Measurements from ENCODE around the gene LCA5. TPM values are rescaled to one million over a fixed set of nuclear protein-coding genes. Genes with fewer than 3 reads are reported as not detected.

Gene LCA5
- total and polyA plus RNA-seq, 2 donors (not counting 1 experiment from before 2014, with no cell fraction given) = 0.12 to 0.91 TPM

GRCh38 chr6:79554305-79554704 is 17.1 kb upstream of the LCA5 start:
- Mint-ChIP-seq H3K4me1 (no peaks in the 10 kb centered on the region), H3K9me3 (ENCODE audit: insufficient read depth) (no peaks in the 10 kb centered on the region), H3K27ac (no peak overlapping the region), H3K4me3 (no peak overlapping the region), H3K27me3 (no peaks in the 10 kb centered on the region)
- Histone ChIP-seq H3K4me2 (replicated peaks; ENCODE audit: low read depth, low read length, poor library complexity, severe bottlenecking) (no peak overlapping the region), H4K20me1 (ENCODE audit: control insufficient read depth, insufficient read depth, low read length, poor library complexity, severe bottlenecking) (no peaks in the 10 kb centered on the region), H2AFZ (ENCODE audit: insufficient read depth, low read depth, low read length, poor library complexity, severe bottlenecking) (no peak overlapping the region), H3K79me2 (ENCODE audit: control insufficient read depth, insufficient read depth, low read length) (no peaks in the 10 kb centered on the region), H3K27ac (ENCODE audit: low read length in 2 of 2) (no peak overlapping the region), H3K4me1 (ENCODE audit: control insufficient read depth in 2 of 2, insufficient read depth in 2 of 2, low read length in 2 of 2) (no peaks in the 10 kb centered on the region), H3K9ac (ENCODE audit: low read length) (no peak overlapping the region), H3K36me3 (replicated peaks in 1 of 2; ENCODE audit: control extremely low read depth in 1 of 2, control insufficient read depth in 1 of 2, extremely low read depth in 1 of 2, insufficient read depth in 2 of 2, low read length in 1 of 2) (no peaks in the 10 kb centered on the region), H3K27me3 (replicated peaks in 1 of 4; ENCODE audit: control extremely low read depth in 1 of 4, control insufficient read depth in 3 of 4, insufficient read depth in 4 of 4, low read length in 3 of 4) (no peaks in the 10 kb centered on the region), H3K4me3 (ENCODE audit: control extremely low read depth in 1 of 5, extremely low read depth in 1 of 5, insufficient read depth in 1 of 5, low read depth in 2 of 5, low read length in 4 of 5) (no peak overlapping the region), H3K9me3 (ENCODE audit: control extremely low read depth in 1 of 3, control insufficient read depth in 2 of 3, insufficient read depth in 1 of 3, low read length in 2 of 3) (no peaks in the 10 kb centered on the region)
- no peak for TF ChIP-seq EZH2 (IDR thresholded peaks at IDR 0.05; ENCODE audit: borderline replicate concordance, insufficient read depth, low read depth, low read length, poor library complexity, severe bottlenecking)
- TF ChIP-seq, protein P1, sequence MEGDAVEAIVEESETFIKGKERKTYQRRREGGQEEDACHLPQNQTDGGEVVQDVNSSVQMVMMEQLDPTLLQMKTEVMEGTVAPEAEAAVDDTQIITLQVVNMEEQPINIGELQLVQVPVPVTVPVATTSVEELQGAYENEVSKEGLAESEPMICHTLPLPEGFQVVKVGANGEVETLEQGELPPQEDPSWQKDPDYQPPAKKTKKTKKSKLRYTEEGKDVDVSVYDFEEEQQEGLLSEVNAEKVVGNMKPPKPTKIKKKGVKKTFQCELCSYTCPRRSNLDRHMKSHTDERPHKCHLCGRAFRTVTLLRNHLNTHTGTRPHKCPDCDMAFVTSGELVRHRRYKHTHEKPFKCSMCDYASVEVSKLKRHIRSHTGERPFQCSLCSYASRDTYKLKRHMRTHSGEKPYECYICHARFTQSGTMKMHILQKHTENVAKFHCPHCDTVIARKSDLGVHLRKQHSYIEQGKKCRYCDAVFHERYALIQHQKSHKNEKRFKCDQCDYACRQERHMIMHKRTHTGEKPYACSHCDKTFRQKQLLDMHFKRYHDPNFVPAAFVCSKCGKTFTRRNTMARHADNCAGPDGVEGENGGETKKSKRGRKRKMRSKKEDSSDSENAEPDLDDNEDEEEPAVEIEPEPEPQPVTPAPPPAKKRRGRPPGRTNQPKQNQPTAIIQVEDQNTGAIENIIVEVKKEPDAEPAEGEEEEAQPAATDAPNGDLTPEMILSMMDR (IDR thresholded peaks at IDR 0.05) = no peak
- ChIA-PET CTCF (no interaction called here), POLR2A (no interaction called here)
- no peak for ATAC-seq (ENCODE audit: low read depth)
- intact Hi-C loops (cut with micrococcal nuclease) = no loop called here
- no peak for DNase-seq

DNA sequence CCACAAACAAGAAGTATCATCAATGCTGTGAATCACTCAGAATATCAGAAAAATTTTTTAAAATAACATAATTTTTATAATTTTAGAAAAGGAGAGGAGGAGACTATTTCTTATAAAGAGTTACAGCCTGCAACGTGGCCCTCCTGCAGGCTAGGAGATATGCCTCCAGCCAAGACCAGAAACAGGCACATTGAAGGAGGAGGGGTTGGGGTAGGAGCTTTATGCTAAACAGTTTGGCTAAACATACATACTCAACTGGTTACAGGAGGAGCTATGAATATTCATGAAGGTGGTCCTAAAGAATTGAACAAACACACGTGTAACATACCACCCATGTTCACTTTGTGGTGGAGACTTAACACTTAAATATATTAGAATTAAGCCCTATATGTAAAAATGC is 14.2 kb upstream of the LCA5 start:
- Histone ChIP-seq H3K4me1 (ENCODE audit: control insufficient read depth in 2 of 2, insufficient read depth in 2 of 2, low read length in 2 of 2) (no peaks in the 10 kb centered on the region), H3K4me3 (ENCODE audit: control extremely low read depth in 1 of 5, extremely low read depth in 1 of 5, insufficient read depth in 1 of 5, low read depth in 2 of 5, low read length in 4 of 5) (no peak overlapping the region), H3K27me3 (replicated peaks in 1 of 4; ENCODE audit: control extremely low read depth in 1 of 4, control insufficient read depth in 3 of 4, insufficient read depth in 4 of 4, low read length in 3 of 4) (no peaks in the 10 kb centered on the region), H2AFZ (ENCODE audit: insufficient read depth, low read depth, low read length, poor library complexity, severe bottlenecking) (no peak overlapping the region), H3K9me3 (ENCODE audit: control extremely low read depth in 1 of 3, control insufficient read depth in 2 of 3, insufficient read depth in 1 of 3, low read length in 2 of 3) (no peaks in the 10 kb centered on the region), H3K27ac (ENCODE audit: low read length in 2 of 2) (no peak overlapping the region), H3K9ac (ENCODE audit: low read length) (no peak overlapping the region), H3K36me3 (replicated peaks in 1 of 2; ENCODE audit: control extremely low read depth in 1 of 2, control insufficient read depth in 1 of 2, extremely low read depth in 1 of 2, insufficient read depth in 2 of 2, low read length in 1 of 2) (no peaks in the 10 kb centered on the region), H3K4me2 (replicated peaks; ENCODE audit: low read depth, low read length, poor library complexity, severe bottlenecking) (no peak overlapping the region), H4K20me1 (ENCODE audit: control insufficient read depth, insufficient read depth, low read length, poor library complexity, severe bottlenecking) (no peaks in the 10 kb centered on the region), H3K79me2 (ENCODE audit: control insufficient read depth, insufficient read depth, low read length) (no peaks in the 10 kb centered on the region)
- Mint-ChIP-seq H3K9me3 (ENCODE audit: insufficient read depth) (no peaks in the 10 kb centered on the region), H3K27me3 (no peaks in the 10 kb centered on the region), H3K27ac (no peak overlapping the region), H3K4me3 (no peak overlapping the region), H3K4me1 (no peaks in the 10 kb centered on the region)
- intact Hi-C loops (cut with micrococcal nuclease) = no loop called here
- no CpG with 5 or more reads among the region's 2 CpGs for WGBS (ENCODE audit: insufficient coverage)
- ChIA-PET CTCF (no interaction called here), POLR2A (no interaction called here)
- ATAC-seq (ENCODE audit: low read depth) = no peak
- no peak for DNase-seq
- TF ChIP-seq, protein P1 (IDR thresholded peaks at IDR 0.05) = no peak
- no peak for TF ChIP-seq EZH2 (IDR thresholded peaks at IDR 0.05; ENCODE audit: borderline replicate concordance, insufficient read depth, low read depth, low read length, poor library complexity, severe bottlenecking)

All from B cell (primary cell).